ENCODE measurements around the gene CLDN25. TPM values are rescaled to one million over a fixed set of nuclear protein-coding genes. Genes with fewer than 3 reads are reported as not detected.
"Not testable (repeated sequence)": the region's sequence is repeated elsewhere in the genome, so short reads cannot be mapped to it uniquely, and the experiment has no call there.

CLDN25 gene
- total RNA-seq, 1 donor from 2014 or later = not detected

GRCh38 chr11:113774174-113774503 is 5.5 kb upstream of the CLDN25 start:
- peaks cover 20% of the 10 kb centered on the region for H3K4me1 ChIP-seq
- no peaks in the 10 kb centered on the region for H3K9me3 ChIP-seq
- ATAC-seq (no peak), DNase-seq (no peak)
- TF ChIP-seq, protein P1, sequence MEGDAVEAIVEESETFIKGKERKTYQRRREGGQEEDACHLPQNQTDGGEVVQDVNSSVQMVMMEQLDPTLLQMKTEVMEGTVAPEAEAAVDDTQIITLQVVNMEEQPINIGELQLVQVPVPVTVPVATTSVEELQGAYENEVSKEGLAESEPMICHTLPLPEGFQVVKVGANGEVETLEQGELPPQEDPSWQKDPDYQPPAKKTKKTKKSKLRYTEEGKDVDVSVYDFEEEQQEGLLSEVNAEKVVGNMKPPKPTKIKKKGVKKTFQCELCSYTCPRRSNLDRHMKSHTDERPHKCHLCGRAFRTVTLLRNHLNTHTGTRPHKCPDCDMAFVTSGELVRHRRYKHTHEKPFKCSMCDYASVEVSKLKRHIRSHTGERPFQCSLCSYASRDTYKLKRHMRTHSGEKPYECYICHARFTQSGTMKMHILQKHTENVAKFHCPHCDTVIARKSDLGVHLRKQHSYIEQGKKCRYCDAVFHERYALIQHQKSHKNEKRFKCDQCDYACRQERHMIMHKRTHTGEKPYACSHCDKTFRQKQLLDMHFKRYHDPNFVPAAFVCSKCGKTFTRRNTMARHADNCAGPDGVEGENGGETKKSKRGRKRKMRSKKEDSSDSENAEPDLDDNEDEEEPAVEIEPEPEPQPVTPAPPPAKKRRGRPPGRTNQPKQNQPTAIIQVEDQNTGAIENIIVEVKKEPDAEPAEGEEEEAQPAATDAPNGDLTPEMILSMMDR (IDR thresholded peaks at IDR 0.05) = no peak
- H3K36me3 ChIP-seq = peaks cover 6% of the 10 kb centered on the region
- H3K27ac ChIP-seq = peak overlapping the region; percentile 78
- intact Hi-C loops (cut with DNase I) = no loop called here
- no peaks in the 10 kb centered on the region for H3K27me3 ChIP-seq (ENCODE audit: low read depth)
- peak overlapping the region; percentile 80 for H3K4me3 ChIP-seq

GRCh38 chr11:113778111-113778910 is 1.3 kb upstream of the CLDN25 start:
- DNase-seq (no peak), ATAC-seq (no peak)
- TF ChIP-seq, protein P1 (IDR thresholded peaks at IDR 0.05) = no peak
- Histone ChIP-seq H3K4me1 (peaks cover 5% of the 10 kb centered on the region), H3K27ac (no peak overlapping the region), H3K27me3 (ENCODE audit: low read depth) (no peaks in the 10 kb centered on the region), H3K9me3 (no peaks in the 10 kb centered on the region), H3K36me3 (no peaks in the 10 kb centered on the region), H3K4me3 (no peak overlapping the region)
- intact Hi-C loops (cut with DNase I) = no loop called here

- intact Hi-C loops (cut with DNase I) = no loop called here
- Histone ChIP-seq H3K27ac (no peak overlapping the region), H3K4me3 (no peak overlapping the region), H3K9me3 (no peaks in the 10 kb centered on the region), H3K4me1 (no peaks in the 10 kb centered on the region), H3K36me3 (no peaks in the 10 kb centered on the region), H3K27me3 (ENCODE audit: low read depth) (no peaks in the 10 kb centered on the region)
- DNase-seq (no peak), ATAC-seq (no peak)
- TF ChIP-seq, protein P1 (IDR thresholded peaks at IDR 0.05) = no peak
These were observed 2.1 kb downstream of the CLDN25 start for GRCh38 chr11:113781682-113782081.

GRCh38 chr11:113782134-113782533 is 2.5 kb downstream of the CLDN25 start:
- TF ChIP-seq, protein P1 (IDR thresholded peaks at IDR 0.05) = no peak
- no peak for ATAC-seq
- no peak overlapping the region for H3K4me3 ChIP-seq
- no peak overlapping the region for H3K27ac ChIP-seq
- no peaks in the 10 kb centered on the region for H3K4me1 ChIP-seq
- H3K36me3 ChIP-seq = no peaks in the 10 kb centered on the region
- DNase-seq = no peak
- no peaks in the 10 kb centered on the region for H3K27me3 ChIP-seq (ENCODE audit: low read depth)
- no peaks in the 10 kb centered on the region for H3K9me3 ChIP-seq
- intact Hi-C loops (cut with DNase I) = no loop called here

DNA sequence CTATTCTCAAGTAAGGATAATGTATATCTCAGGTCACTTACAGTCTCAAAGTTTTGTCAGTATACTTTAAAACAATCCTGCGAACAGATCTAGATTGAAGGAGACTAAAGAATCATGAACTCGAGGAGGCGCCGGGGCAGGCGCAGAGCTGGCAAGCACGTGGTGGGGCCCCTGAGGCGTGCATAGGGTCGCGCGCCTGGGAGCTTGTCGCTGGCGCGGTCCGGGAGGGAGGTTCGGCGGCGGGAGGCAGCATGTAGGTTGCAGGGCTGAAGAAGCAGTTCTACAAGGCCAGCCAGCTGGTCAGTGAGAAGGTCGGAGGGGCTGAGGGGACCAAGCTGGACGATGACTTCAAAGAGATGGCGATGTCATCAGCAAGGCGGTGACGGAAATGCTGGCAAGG is 9.4 kb downstream of the CLDN25 start:
- H3K27ac ChIP-seq; ATAC-seq; H3K36me3 ChIP-seq; H3K4me3 ChIP-seq; H3K4me1 ChIP-seq; DNase-seq; H3K9me3 ChIP-seq; H3K27me3 ChIP-seq (ENCODE audit: low read depth); intact Hi-C loops (cut with DNase I): not testable (repeated sequence)

GRCh38 chr11:113789675-113790320 is 10.2 kb downstream of the CLDN25 start:
- Histone ChIP-seq H3K36me3 (no peaks in the 10 kb centered on the region), H3K9me3 (no peaks in the 10 kb centered on the region), H3K27ac (no peak overlapping the region), H3K4me3 (no peak overlapping the region), H3K27me3 (ENCODE audit: low read depth) (peaks cover 5% of the 10 kb centered on the region), H3K4me1 (no peaks in the 10 kb centered on the region)
- ATAC-seq (no peak), DNase-seq (no peak)
- intact Hi-C loops (cut with DNase I) = no loop called here
- TF ChIP-seq, protein P1 (IDR thresholded peaks at IDR 0.05) = no peak

All from lower lobe of right lung (tissue), 2 donors.